GM19238 (cell line): ENCODE measurements around the gene IQGAP2.
"Not testable (repeated sequence)": the region's sequence is repeated elsewhere in the genome, so short reads cannot be mapped to it uniquely, and the experiment has no call there.

ENCODE experiments used
- DNase-seq: peaks from one replicate; pipeline ENCODE4 v3.0.0; 2011; ENCODE audit warnings: low spot score; ENCODE audit not compliant: insufficient read length

IQGAP2 gene

DNA sequence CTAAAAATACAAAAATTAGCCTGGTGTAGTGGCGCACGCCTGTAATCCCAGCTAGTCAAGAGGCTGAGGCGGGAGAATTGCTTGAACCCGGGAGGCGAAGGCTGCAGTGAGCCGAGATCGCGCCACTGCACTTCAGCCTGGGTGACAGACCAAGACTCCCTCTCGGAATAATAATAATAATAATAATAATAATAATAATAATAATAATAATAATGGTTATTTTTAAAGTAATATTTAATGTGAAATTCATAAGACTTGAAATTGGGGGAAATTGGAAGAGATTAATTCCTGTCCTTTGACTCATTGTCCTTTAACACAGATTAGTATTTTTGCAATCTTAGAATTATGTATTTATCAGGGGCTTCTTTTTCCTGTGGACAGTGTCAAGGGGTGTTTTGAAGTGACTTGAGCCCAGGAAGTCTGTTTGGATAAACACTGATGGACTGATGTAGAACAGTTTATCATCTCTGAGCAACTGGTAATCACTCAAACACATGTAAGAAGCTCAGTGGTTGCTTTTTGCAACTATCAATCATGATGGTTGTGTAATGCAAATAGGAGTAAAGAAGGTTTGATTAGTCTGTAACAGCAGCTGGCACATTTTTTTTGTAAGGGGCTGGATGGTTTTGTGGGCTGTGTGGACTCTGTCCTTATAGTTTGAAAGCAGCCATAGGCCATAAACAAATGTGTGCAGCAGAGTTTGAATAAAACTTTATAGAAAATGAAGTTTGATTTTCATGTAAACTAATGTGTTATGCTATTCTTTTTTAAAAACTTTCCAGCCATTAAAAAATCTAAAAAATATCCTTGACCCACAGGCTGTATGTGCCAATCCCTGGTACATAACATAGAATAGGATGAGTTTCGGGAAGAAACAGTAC, 126.6 kb downstream of the IQGAP2 start:
- DNase-seq, result no peak

DNA sequence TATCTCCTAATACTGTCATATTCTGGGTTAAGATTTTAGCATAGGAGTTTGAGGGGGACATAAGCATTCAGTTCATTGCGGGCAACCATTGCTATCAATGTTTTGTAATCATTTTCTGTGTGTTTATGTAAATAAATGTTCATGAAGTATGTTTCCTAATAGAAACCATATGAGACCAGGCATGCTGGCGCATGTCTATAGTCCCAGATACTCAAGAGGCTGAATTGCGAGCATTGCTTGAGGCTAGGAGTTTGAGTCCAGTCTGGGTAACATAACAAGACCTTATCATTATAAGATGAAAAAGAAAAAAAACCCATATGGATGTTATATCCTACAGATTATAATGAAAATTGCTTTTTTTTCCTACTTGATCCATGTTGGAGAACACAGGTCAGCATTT, 129.0 kb downstream of the IQGAP2 start:
- DNase-seq, result no peak

DNA sequence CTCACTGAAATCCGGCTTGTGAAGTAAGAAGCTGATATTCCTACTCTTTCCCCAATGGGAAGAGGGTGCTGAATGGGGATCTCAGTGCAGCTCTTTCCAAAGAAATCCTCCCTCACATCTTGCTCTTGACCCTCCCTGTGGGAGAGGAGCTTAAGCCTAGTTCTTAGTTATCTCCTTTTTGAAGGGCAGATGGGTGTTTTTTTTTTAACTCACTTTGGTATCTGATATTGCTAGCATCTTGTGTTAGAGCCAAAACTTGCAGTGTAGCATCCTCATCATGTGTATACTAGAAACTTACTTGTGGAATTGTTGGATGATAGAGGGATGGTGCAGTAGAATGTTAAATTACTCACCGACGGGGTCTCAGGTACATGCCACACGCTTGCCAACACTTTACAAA, 129.9 kb downstream of the IQGAP2 start:
- DNase-seq, result no peak

DNA sequence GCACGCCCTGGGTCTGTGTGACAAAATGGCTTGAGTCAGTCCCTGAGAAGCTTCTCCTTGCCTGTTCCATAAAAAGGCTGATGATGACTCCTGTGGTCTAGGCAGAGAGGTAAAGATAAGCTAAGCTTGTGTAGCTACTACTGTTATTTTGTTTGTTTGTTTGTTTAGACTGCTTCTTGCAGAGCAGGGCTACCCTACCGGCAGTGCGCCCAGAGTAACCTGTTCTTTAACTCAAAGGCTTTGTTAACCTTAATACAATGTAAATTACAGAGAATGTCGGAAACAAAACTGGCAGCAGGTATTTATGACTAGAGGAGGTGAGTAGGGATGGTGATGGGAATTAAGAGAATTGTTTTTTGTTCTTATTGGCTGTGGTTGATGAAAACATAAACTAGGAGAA, 132.5 kb downstream of the IQGAP2 start:
- no peak for DNase-seq

DNA sequence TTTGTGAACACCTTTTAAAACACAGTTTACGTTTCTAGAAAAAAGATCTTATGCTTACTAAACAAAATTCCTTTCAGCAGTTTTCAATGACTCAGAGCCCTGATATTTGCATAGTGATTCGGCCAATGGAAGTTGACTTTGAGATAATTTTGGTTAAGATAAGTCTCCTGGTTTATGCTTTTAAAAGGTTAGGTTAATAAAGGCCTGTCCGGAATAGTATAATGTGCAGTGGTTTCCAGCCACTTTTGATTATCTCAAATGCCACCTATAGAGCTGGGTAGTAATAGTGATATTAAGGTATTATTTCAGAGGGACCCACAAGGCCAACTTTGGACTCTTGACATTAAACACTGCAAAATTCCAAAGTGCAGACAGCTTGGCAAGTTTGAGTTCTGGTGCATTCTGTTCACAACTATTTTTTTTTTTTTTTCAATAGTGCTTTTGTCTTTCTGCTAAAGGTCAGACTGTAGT, 134.0 kb downstream of the IQGAP2 start:
- DNase-seq, result no peak

DNA sequence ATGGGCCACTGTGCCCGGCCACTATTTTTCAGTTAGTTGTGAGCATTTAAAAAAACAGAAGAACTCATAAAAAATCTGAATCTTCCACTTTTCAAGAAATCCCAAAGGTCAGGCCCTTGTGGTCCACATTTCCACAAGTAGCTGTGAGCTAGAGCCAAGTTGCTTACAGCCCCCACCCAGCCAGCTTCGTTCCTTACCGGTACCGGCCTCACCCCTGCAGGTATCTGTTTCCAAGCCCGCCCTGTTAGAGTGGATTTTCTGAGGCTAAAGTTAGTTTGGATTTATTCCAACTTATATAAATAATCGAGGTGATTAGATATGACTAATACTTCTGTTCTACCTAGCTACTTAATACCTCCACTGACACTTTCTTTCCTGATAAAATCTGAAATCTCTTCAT, 139.2 kb downstream of the IQGAP2 start:
- no peak for DNase-seq

DNA sequence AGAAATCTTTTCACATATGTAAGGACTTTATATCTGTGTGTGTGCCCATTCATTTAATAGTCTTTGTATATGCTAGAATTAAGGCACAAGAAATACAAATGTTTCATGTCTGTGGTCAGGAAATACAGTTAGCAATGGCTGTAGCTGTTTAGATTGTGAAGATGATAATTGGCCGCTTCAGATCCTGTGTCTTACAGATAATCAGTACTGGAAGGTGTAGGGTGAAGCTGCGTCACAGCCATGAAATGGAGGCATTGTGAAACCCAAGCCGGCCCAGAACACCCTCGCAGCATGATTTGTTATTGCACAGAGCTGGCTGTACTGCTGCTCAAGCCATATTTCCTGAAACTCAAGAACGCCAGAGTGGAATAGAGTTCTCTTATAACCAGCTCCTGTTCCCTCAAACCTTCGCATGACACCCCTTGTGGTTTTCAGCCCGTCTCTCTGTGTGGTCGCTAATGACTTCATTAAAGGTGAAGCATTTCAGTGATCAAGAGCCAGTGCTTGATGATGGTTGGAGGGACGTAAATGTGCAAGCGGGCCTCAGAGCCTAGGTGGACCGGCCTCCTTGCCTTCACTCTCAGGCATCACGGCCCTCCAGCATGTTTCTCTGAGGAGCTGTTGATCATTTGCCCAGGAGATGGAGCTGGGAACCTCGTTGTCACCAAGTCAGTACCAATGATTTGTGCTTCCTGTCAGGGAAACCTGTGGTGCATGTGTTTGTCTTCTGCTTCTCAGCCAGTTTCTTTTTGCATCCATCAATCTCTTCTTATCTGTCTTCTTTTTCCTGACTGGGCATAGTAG, 140.0 kb downstream of the IQGAP2 start:
- no peak for DNase-seq

DNA sequence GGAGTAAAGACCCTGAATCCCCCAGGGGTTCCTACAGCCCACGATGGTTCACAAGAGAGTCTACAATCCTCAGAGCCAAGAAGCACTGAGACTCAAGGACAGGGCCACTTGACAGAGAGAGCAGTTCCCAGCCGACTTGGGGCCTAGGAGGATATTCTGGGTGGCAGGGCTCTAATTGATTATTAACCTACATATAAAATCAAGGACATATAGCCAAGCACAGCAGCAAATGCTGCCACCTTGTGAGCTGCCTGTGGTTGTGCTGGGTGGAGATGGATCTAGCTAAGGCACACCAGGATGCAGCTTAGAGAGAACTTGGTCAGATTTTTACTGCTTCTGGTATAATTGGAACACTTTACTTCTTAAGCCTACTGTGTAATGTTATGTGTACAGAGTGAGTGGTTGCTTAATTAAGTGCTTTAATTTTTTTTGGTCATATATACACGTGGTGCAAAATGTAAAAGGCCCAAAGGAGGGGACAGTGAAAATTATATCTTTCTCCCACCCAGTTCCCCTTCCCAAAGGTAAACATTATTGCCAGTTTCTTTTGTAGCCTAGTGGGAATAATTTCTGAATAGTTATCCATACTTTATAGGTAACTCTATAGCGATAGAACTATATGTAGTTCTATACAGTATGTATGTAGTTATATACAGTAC, 141.3 kb downstream of the IQGAP2 start:
- DNase-seq, result peak; percentile 30

DNA sequence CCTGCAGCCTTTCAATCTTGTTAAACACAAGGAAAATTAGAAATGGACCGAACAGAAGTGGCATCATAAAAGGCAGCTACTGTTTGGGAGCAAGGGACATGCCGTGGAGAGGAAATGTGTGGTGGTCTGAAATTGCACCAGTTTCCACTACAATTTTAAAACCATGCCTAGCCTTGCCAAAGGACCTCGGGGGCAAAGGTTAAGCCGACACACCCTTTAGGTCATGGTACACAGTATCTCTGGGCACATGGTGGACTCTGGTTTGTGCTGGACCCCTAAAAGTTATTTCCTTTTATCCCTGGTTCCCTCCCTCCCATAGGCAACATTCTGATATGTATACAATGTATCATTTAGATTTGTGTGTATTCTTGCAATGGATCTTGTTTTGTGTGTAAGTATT, 142.1 kb downstream of the IQGAP2 start:
- DNase-seq, result no peak

DNA sequence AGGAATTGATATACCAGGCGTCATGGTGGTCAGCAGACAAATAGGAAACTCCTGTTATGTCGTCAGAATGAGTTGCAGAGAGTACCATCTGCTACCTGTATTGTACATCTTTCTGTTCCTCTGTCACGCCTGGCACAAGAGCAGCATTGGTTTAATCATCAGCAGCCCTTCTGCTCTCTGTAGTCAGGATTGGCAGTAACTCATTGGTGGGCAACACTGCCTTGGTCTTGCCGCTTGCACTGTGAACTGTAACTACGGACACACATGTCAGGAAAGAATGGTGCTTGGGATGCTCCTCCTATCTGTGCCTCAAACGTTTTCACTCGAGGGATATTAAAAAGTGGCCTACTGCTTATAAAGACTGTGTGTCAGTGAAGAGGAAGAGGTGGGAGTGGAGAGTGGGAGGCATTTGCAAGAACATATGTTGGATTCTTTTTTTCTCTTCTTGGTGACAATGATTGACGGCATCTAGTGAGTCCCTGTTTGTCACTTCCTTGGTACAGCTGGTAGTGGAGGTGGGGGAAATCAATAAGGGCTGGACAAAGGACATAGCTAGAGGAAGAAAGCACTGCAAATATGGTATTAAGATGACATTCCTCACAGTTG, 143.5 kb downstream of the IQGAP2 start:
- no peak for DNase-seq

DNA sequence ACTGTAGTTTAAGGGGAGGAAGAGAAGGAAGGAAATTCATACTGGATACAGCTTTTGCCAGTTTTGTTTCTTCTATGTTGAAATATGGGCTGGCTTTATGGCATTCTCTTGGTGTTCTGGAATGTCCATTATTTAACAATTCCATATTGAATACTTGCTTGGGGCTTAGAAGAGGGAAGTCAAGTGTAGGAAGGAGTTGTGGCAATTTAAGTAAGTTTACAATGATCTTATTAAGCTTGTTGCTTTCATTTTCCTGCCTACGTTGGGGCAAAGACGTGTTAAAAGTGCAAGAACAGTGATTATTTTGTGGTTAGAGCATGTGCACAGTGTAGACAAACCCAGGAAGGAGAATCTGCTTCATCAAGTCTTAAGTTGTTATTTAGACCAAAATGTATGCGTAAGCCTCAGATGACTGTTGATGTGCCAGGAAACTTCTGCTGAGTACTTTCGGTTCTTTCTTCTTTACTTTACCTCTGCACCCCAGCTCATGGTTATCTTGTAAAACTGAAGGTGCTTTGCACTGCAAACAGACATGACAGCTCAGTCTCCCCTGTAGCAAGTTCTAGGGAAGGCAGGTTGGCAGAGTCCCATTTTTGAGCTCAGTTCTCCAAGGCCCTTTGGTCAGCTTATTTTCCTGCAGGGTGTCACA, 144.3 kb downstream of the IQGAP2 start:
- no peak for DNase-seq

DNA sequence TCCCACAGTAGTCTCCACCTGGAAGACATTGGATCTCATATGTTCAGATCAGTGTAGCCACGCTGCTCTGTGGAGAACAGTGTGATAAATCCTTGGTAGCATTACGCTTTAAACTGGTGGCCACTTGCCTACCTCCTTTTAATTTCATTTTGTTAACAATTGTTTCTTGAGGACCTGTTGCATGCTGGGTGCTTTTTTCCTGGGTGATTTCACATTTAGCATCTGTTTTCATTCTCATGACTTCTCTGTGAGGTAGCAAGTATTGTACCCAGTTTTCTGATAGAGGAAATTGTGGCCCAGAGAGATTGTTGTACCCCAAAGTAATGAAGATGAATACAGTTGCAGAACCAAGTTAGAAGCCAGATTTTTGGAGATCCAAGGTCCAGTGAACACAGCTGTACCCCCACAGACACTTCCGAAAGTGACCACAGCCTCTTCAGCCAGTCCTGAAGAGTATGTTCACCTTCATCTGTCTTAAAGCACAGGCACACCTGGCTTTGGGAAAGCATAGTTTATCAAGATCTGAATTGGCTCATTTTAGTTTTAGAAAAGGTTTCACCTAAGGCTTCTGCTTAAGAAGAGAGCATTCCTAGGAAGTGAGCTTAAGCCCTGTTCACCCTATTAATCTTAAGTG, 144.9 kb downstream of the IQGAP2 start:
- no peak for DNase-seq

DNA sequence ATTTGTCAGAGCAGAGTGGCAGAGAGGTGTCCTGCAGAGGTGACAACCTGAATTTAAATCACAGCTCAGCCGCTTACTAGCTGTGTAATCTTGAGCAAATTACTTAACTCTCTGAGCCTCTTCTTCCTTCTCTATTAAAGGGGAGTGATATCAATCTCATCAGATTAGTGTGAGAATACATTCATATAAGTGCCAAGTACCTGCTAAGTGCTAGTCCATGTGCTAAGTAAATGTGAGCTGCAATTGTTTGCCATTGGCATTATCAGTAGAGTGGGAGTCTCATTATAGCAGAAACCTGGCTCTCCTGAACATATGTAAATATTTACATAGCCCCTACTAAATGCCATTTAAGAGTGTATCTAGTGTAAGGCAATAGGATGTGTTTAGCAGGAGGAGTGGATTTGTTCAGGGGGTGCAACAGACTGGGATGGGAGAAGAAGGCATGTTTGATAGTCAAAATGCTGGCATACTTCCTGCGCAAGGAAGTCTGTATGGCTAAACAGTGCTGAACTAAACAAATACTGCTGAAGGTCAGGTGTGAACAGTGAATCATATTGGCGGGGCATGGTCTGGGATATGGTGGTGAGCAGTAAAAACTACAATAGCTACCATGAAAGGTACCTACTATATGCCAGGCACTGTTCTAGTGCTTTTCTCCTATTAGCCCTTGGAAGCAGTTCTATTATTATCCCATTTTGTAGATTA, 145.6 kb downstream of the IQGAP2 start:
- no peak for DNase-seq

DNA sequence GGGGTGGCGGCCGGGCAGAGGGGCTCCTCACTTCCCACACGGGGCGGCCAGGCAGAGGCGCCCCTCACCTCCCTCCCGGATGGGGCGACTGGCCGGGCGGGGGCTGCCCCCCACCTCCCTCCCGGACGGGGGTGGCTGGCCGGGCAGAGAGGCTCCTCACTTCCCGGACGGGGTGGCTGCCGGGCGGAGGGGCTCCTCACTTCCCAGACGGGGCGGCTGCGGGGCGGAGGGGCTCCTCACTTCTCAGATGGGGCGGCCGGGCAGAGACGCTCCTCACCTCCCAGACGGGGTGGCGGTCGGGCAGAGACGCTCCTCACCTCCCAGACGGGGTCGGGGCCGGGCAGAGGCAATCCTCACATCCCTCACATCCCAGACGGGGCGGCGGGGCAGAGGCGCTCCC, 147.8 kb downstream of the IQGAP2 start:
- DNase-seq, result not testable (repeated sequence)

DNA sequence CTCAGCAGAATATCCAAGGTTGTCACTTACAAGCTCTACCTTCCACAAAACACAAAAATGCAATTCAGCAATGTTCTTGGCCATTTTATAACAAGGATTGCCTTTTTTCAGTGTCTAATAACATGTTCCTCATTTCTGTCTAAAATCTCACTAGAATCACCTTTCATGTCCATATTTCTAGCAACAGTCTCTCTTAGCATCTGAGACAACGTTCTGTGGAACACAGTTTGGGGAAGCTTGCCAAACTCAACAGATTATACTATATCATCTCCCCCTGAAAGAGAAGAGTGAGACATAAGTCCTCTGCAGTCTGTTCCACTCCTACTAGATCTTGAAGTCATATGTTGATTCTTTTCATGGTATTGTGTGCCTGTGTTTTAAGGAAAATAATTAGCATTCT, 149.5 kb downstream of the IQGAP2 start:
- no peak for DNase-seq

DNA sequence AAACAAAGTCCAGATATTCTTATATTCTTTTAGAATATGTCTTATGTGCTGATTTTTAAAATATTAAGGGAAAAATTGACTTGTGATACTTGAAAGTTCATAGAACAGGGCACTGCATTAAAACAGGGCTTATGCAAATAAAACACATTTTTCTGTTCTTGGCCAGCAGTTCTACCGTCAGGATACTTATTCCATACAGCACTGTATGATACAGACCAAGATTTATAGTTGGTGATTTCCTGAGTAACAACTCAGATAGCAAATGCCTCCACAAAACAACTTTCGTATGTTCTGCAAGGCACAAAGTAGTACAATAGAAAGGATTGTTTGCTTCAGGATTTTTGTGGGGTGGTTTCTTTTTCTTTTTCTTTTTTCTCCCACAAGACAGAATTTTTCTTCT, 150.2 kb downstream of the IQGAP2 start:
- no peak for DNase-seq

DNA sequence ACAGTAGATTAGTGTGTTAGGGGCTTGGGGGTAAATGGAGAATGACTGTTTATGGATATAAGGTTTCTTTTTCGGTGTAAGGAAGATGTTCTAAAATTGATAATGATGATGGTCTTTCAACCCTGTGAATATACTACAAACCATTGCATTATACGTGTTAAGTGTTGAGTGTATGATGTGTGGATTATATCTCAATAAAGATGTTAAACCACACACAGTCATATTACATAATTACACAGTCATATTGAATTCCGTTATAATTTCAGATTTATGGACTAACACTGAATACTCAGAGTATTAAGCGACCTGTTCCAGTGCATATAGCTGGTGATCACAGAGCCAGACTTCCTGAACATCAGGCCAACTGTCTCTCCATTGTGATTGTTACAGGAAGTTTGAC, 152.0 kb downstream of the IQGAP2 start:
- no peak for DNase-seq

DNA sequence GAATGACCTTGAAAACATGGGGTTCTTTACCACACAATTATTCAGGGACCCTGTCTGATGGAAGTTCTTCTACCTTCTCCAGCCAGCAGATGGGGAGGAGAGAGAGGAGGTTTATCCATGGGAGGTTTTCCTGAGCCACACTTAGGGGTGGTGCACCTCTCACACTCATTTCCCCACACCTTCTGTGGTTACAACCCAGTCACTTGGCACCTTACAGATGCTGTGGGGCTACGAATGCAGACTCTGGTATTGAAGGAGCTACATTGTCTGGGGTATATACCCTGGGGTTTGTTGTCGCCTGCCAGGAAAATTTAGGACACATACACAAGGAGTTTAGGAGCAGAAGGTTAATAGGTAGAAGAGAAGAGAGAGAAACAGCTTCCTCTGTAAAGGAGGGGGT, 152.6 kb downstream of the IQGAP2 start:
- no peak for DNase-seq

DNA sequence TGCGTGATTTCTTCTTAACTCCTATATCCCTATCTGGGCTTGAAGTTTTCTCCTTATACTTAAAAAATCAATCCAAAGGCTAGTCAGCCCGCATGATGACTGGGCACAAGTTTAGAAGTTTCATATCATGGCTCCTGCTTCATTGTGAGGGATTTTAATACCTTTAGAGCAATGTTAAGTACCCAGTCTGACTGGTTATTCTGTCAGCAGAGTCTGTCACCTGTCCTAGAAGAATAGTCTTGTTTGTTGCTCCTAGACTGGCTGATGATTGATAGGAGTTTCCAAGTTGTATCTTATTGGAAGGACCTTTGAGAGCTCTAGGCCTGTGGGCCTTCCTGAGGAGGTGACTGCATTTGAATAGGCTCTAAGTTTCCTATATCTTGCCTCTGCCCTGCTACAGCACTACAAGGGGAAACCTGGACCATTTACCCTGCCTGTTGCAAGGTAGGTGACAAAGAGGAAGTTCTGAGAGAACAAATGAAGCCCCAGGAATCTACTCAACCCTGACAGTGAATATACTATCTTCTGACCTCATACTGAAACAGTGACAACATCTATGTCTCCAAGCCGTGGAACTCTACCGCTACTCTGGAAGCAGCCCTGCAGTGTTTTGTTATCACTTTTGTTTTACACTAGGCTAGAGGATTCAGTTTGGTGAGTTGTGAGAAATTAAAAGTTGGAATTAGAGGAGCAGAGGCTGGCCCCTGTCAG, 153.6 kb downstream of the IQGAP2 start:
- DNase-seq, result peak; percentile 46
